GM19324 (cell line): ENCODE data around the gene TCP1.
"Not testable (repeated sequence)": the region's sequence is repeated elsewhere in the genome, so short reads cannot be mapped to it uniquely, and the experiment has no call there.

Source experiments
- ATAC-seq: cut with Tn5 transposase; IDR thresholded peaks from one replicate; pipeline ENCODE4 v1.9.1; 2021; ENCODE audit warnings: mild to moderate bottlenecking, moderate library complexity; ENCODE audit not compliant: unreplicated experiment, low FRiP score

The TCP1 gene

GRCh38 chr6:159817951-159818739, 28.7 kb upstream of the TCP1 start:
- no peak for ATAC-seq

- not testable (repeated sequence) for ATAC-seq
These were observed 27.4 kb upstream of the TCP1 start for GRCh38 chr6:159816775-159817174.

DNA sequence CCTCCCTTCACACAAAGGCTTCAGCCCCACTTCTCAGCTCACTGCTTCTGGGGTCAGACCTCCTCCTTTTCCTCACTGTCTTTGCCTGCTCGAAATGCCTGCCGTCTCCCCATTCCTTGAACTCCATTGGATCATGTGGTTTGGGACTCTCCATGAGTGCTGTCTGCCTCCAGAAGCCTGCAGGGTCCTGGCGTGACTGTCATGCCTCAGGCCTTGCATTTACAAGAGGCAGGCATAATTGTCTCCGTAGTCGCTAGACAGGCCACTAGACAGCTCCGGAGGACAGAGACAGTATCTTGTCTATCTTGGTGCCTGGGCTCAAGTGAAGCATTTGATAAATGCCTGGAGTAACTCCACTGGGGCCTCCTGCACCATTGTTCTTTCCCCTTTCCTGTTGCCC, 26.0 kb upstream of the TCP1 start:
- no peak for ATAC-seq

- no peak for ATAC-seq
These were observed 24.4 kb upstream of the TCP1 start for GRCh38 chr6:159813781-159814180.

GRCh38 chr6:159809149-159809548, 19.7 kb upstream of the TCP1 start:
- no peak for ATAC-seq

DNA sequence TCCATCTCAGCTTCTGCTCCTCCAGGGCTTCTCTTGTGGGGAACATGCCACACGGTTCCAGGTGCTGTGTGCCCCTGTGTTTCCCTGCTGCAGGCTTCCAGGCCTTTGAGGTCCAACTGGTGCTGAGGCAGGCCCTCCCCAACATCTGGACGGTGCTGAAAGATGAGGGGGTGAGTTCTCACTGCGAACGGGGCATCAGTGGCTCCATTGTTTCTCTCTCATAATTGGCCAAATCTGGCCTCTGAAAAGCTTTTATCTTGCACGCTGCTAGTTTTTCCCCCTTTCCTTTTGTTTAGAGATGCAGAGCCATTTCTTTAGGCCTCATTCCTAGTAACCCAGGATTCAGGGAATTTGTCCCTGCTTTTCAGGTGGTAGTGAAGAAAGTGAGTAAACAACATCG, 19.2 kb upstream of the TCP1 start:
- ATAC-seq, result no peak

DNA sequence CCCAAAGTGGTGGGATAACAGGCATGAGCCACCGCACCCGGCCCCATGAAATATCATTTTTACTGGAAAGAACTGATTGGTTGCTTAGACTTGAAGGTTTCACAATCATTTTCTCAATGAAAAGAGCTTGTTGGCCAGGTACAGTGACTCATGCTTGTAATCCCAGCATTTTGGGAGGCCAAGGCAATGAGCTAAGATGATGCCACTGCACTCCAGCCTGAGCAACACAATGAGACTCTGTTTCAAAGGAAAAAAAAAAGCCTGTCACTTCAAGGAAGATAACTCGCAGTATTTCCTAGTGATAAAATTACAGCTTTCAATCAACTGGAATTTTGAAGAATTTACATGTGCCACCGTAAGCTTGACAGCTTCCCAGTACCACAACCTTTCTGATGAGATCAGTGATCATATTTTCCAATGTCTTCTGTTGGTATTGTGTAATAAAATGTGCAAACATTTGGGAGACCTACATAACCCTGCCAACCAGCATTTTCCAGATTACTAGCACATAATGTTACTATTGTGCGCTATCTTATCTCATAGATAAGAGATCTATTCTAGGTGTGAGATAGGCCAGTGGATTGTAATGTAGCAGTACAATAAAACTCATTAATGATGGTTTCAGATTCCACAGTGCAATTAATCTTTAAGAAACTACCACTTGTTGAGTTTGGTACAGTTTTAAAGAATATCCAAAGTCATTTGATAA, 17.9 kb upstream of the TCP1 start:
- no peak for ATAC-seq

DNA sequence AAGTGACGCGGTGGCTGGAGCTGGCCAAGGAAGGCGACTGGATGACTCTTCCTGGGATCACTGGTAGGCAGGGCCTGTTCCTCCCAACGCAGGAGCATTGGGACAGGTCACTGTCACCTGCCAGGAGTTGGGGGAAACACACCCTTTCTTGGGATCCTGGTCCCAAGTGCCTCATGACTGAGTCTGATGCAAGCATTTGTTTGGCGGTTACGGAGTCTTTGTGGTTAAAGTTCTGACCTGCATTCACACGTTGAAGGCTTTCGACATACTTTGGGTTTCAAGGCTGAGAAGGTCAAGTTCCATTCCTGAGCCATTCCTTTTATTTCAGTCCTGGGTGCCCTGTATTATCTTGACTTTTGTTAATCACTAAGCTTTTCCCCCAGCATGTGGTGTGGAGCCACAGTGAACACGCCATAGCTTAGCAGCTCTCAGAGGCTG, 16.6 kb upstream of the TCP1 start:
- ATAC-seq, result no peak

- no peak for ATAC-seq
These were observed 16.1 kb upstream of the TCP1 start for GRCh38 chr6:159805440-159806020.

DNA sequence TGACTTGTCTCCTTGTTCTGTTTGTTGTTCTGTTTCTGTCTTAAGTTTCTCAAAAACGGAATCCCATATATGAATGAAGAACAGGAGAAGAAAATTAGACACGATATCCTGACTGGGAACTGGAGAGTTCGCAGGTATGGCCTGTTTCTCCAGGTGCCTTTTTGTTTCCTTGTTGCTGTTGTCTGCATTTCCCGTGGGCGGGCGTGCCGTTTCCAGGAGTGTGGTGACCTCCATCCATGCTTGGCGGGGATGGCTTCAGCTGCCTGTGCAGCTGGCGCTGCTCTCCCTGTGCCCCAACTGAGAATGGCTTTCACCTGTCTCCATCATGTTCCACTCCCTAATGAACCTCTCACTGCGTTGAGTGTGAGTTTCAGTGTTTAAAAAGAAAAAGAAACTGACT, 15.1 kb upstream of the TCP1 start:
- ATAC-seq, result no peak

DNA sequence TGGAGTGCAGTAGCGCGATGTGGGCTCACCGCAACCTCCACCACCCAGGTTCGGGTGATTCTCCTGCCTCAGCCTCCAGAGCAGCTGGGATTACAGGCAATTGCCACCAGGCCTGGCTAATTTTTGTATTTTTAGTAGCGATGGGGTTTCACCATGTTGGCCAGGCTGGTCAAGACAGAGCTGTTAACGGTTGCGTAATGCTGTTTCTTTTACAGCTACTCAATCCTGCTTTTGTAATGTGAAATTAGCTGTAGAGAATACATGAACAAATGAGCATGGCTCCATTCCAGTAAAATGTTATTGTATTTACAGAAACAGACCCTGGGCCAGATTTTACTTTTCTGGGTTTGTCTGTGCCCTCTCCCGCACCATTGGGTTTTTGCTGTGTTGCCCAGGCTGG, 12.5 kb upstream of the TCP1 start:
- no peak for ATAC-seq

- no peak for ATAC-seq
These were observed 10.9 kb upstream of the TCP1 start, which contains the start of gene PNLDC1 for GRCh38 chr6:159800141-159800865. PNLDC1 (plus strand) TSS chr6:159800276; CDS start chr6:159800308, 32 bp downstream.

GRCh38 chr6:159797554-159797953, 8.2 kb upstream of the TCP1 start:
- ATAC-seq, result no peak

- ATAC-seq, result not testable (repeated sequence)
These were observed 5.6 kb upstream of the TCP1 start for GRCh38 chr6:159794976-159795375.

GRCh38 chr6:159790956-159791598, 1.7 kb upstream of the TCP1 start:
- ATAC-seq, result no peak

DNA sequence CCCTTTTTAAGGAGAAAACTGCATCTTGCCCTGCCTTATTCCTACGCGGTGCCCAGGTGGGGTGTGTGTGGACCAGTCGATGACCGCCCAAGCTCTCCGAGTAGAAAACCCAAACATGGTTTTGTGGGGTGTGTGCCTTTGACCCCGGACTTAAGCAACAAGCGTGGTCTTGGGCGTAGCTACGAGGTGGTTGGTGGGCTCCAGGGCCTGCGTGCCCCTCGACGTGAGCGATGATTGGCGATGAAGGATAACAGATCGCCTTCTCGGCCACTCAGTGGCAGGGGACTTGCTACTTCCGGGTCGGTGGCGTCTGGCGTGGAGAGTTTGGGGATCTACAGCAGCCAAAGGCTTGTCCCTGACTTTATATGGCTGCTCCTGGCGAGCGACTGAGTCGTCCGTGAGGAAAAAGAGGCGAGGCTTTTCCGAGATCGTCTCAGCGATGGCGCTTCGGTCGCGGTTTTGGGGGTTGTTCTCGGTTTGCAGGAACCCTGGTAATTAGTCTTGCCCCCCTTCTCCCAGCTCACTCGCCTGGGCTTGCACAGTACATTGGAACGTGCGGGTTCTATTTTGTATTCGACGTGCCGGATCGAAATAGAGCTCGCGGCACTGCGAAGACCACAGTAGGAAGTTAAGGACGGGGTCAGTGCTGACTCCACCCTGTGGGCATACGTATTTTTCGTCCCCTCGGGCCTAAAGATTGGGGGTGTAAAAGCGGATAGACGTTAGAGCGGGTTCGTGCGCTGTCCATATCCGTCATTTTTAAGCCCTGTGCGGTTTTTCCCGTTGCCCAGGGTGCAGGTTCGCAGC, 950 bp upstream of the TCP1 start, which contains the start of gene MRPL18:
Gene MRPL18, plus strand, starts transcription at position 319 of the 807 bp plus-strand sequence. Its CDS starts 121 bp downstream, at position 440.
- peak; percentile 85 for ATAC-seq

GRCh38 chr6:159788753-159789376, 537 bp downstream of the TCP1 start:
- ATAC-seq, result peak; percentile 1

GRCh38 chr6:159788276-159788675, 1.1 kb downstream of the TCP1 start:
- ATAC-seq, result no peak

- ATAC-seq, result no peak
These were observed 10.8 kb downstream of the TCP1 start for GRCh38 chr6:159778542-159779103.
